Measurements from ENCODE around the gene CALHM6.

CALHM6 gene
- total RNA-seq, result 0 to 0.30 reads per million in 2 experiments

DNA sequence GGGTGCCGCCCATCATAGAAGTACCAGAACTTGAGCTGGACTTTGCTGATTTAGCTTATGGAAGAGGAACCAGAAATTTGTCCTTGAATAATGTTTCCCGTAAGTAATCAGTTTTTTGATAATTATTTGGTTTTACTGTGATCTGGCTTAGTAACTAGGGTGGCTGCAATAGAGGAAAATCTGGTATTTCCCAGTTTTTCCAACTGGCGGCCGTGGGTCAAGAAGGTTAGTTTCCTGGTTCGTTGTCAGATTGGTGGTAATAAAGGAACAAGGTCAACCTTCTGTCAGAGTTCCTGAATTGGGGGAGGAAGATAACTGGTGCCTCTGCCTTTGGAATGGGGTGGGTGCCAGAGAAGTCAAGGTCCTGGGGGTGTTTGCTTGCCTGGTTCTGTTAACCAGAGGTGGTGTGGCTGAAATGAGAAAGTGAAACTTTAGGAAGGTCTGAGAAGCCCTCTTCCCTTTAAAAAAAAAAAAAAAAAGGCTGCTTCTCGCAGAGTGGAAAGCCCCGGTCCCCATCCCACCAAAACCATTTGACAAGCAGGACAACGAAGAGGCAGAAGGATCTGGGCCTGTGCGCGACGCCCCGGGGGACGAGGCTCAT is at the start of gene CALHM6:
Gene CALHM6, plus strand, starts transcription at position 45 of the 601 bp plus-strand sequence. Its CDS starts 555 bp downstream, at position 600.
- DNase-seq (ENCODE audit: low read depth), result no peak

DNA sequence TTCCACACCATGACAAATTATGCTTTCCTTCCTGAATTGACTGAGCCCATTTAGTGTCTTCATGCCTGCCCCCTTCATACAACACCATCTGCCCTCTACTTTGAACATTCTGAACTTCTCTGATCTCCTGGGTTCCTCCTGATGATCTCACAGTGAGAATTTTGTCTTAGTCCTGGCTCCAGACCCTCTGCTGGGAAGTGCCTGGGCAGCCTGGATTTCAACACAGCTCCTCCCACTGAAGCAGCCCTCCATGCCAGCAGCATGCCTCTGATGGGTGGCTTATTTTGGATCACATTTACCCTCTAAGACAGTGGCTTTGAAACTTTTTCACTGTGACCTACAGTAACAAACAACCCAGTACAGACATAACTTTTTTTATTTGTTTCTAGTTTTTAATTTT is 48.9 kb upstream of the CALHM6 start:
- no peak for DNase-seq (ENCODE audit: low read depth)

DNA sequence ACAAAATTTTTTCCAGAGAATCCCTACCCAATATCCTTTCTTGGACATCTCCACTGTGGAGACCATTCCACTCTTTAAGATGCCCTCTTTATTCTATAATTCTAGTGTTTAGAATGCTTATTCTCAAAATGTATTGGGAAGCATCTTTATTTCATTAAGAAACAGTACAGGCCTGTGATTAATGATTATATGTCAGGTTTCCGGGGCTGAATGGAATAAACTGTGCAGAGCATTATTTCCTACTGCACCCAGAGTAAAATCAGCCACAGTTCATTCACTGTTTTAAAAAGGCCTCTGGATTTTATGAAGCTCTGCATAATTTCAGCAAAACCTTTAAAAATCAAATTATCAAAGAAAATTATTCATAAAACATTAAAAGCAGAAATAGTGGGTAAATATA is 47.8 kb upstream of the CALHM6 start:
- DNase-seq (ENCODE audit: low read depth), result no peak

GRCh38 chr6:116417661-116418060 is 43.5 kb upstream of the CALHM6 start:
- no peak for DNase-seq (ENCODE audit: low read depth)

DNA sequence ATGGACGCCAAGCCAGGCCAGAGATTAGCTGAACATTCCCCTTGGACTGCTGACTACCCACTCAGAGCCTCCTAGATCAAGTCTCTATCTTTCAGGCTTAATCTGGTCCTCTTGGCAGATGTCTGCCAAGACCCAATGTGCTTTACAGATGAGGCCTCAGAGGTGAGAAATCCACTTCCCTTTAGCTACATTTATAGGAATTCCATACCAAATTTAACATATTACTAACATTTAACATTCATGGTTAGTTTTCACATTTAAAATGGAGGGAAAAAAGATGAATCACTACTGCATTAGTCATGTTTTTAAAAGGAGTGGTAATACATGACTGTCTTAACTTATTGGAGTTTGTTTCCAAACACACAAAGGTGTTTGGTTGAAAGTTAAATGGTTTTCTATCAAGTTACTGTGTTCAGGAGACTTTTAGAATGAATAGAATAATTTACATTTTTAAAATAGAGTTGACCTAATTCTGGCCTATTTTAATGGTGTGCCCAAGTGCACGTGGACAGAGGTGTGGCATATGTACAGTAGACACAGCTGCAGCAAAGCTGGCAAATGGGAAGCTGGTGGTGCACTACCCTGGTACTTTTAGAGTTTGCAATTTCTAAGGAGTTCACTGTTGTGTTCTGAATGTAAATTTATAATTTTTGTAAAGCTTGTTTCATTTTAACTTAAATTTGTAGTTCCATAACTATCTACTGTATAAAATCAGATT is 41.9 kb upstream of the CALHM6 start:
- no peak for DNase-seq (ENCODE audit: low read depth)

- no peak for DNase-seq (ENCODE audit: low read depth)
These were observed 40.8 kb upstream of the CALHM6 start for GRCh38 chr6:116420341-116420740.

DNA sequence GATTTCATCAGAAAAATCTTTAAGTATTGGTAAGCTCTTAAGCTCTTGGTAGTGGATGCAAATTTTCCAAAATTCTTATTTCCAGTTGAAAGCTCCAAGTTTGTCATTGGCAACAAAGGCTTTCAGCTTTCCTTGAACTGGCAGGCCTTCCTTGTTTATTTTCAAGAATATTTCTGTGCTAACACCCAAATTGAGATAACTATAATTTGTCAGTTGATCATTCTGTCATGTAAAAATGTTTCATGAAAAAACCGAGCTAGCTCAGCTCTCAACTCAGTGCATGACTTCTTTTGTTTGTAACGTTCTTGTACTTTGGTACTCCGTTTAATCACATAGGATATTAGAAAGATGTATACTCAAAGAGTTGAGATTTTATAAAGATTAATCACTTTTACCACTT is 38.9 kb upstream of the CALHM6 start:
- DNase-seq (ENCODE audit: low read depth), result no peak

- no peak for DNase-seq (ENCODE audit: low read depth)
These were observed 37.2 kb upstream of the CALHM6 start for GRCh38 chr6:116424001-116424400.

- no peak for DNase-seq (ENCODE audit: low read depth)
These were observed 34.6 kb upstream of the CALHM6 start for GRCh38 chr6:116426551-116426950.

DNA sequence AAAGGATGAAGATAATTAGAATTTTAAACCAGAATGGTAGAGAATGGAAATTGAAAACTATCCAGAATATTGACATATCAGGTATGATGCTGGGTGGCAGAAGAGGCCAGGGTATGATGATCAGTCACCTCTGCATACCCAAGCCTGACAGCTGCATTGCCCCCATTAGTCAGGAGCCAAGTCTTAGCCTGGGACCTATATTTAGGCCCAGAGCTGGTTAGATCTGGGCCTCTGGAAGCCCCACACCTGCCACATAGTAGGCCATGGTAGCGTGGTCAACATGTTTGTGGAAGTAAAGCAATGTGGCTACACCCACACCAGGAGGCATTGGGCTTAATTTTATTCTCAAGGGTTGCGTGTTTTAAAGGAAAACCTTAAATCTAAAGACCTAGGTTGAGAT is 32.1 kb upstream of the CALHM6 start:
- DNase-seq (ENCODE audit: low read depth), result no peak

DNA sequence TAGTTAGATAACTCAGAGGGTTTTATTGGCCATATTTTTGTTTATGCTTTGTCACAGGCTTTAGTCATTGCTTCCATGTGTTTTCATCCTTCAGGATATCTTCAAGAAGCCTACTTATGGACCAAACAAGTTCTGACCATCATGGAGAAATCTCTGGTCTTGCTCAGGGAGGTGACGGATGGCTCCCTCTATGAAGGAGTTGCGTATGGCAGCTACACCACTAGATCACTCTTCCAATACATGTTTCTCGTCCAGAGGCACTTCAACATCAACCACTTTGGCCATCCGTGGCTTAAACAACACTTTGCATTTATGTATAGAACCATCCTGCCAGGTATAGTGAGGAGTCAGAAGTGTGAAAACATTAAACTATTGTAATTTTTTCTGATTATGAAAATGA is 30.3 kb upstream of the CALHM6 start:
- no peak for DNase-seq (ENCODE audit: low read depth)

DNA sequence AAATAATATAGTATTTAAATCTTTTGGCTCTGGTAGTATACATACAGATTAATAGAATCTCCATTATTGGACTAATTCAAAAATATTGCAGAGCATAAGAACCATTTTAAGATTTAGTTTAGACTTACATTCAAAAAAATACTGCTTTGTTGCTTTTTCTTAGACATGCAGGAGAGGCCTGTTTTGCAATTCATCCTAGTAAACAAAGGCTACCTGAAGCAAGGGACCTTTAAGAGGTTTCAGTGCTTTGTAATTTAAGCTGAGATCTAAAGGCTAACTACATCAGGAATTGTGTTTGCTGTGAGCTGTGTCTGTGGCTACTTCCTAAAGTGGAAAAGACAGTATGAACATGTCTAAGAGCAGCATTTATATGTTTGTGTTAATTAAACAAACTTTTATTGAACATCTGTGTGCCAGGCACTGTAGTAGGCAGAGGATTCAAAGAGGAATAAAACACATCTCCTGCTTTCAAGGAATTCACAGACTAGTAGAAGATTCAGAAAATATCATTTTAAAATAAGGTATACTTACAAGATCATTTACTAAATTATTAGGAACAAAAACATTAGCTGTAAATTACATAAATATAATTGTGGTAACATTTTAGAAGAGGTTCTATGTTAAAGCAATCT is 29.1 kb upstream of the CALHM6 start:
- DNase-seq (ENCODE audit: low read depth), result no peak

- no peak for DNase-seq (ENCODE audit: low read depth)
These were observed 27.9 kb upstream of the CALHM6 start for GRCh38 chr6:116433206-116433712.

DNA sequence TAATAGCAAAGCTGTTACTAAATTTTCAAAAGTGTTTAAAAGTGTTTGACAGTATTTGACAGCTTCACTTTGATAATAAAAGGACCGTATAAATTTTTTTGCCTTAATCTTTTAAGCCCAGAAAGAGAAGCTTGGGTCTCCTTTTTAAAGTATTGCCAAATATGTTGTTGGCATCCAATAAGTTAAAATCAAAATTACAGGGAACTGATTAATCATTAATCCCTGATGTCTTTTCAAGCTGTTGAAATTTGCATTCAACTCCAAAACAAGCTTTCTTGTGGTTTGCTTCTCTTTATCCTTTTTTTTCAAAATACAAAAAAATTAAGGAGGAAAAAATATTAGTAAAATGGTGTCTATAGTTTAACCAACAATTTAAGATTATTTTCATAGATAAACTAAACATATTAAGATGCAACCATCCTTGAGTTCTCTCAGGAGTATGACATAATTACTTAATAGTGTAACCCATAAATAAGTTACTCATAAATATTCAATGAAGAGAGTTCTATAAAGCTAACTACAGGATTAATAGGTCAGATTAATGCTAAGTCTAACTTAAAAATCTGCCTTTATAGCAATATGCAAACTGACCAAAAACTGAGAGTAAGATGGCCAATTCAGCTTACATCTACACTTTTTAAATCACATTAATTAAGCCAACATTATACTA is 27.0 kb upstream of the CALHM6 start:
- no peak for DNase-seq (ENCODE audit: low read depth)

GRCh38 chr6:116436586-116436985 is 24.6 kb upstream of the CALHM6 start:
- no peak for DNase-seq (ENCODE audit: low read depth)

DNA sequence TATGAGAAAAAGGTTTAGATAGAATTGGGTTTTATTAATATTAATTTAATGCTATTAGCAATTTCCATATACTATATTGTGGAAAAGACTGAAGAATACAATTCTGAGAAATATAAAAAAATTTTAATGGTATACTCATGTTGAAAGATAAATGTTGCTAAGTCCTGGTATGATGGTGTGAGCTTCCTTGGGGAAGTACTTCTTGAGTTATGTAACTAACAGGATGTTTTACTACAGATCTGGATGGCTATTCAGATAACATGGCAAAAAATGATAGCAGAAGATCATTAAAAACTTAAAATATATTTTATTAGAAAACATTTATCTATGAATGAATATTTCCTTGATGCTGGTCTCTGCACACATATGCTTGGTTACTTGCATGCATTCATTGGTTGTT is 23.5 kb upstream of the CALHM6 start:
- no peak for DNase-seq (ENCODE audit: low read depth)

- no peak for DNase-seq (ENCODE audit: low read depth)
These were observed 22.4 kb upstream of the CALHM6 start for GRCh38 chr6:116438590-116439448.

DNA sequence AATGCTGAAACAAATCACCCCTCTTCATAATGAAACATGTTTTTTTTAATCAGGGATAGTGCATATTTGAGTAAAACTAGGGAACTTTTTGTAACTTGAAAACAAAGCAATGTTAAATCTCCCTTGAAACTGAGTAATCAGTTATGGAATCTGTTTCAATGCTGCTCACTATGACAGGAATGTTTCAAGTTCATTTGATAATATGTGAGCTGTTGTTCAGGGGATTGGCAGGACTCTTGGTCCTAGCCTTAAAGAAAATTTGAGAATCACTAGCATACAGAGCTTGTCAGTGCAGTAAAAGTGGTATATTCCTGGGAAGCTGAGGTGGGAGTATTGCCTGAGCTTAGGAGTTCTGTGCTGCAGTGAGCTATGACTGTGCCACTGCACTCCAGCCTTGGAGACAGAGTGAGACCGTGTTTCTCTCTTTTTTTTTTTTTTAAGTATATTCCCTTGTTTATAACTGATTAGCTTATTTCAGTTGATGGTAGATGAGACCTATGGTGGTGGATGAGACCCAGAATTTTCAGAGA is 21.6 kb upstream of the CALHM6 start:
- DNase-seq (ENCODE audit: low read depth), result no peak

GRCh38 chr6:116443105-116443504 is 18.1 kb upstream of the CALHM6 start:
- no peak for DNase-seq (ENCODE audit: low read depth)

GRCh38 chr6:116444092-116444491 is 17.1 kb upstream of the CALHM6 start:
- DNase-seq (ENCODE audit: low read depth), result no peak

- DNase-seq (ENCODE audit: low read depth), result no peak
These were observed 16.6 kb upstream of the CALHM6 start for GRCh38 chr6:116444575-116444974.

All from T follicular helper cell (primary cell).